CD8-positive, alpha-beta memory T cell (primary cell): ENCODE results near the gene SLC10A3. TPM values are rescaled to one million over a fixed set of nuclear protein-coding genes. Genes with fewer than 3 reads are reported as not detected.

Experiments used
- CTCF ChIA-PET: fragments of 350-600 bp; sonication (Branson Sonifier 250); formaldehyde crosslinking; loops from one replicate; lab custom pipeline; 2021; ENCODE audit warnings: antibody characterized with exemption; lab: Charles Lee
- POLR2A ChIA-PET: fragments of 350-600 bp; sonication (Branson Sonifier 250); formaldehyde crosslinking; loops from one replicate; lab custom pipeline; 2021; ENCODE audit warnings: antibody characterized with exemption; lab: Charles Lee
- DNase-seq, 5 donors: peaks; one replicate each; pipeline versions ENCODE4 v3.0.0 to v3.0.0-alpha.2; 2020 to 2022; ENCODE audit warnings: mixed read lengths in 1 of 5
- H3K27ac ChIP-seq: one replicate; pipeline ENCODE4 v1.7.0; 2013; ENCODE audit warnings: low read depth, mild to moderate bottlenecking, low read length, moderate library complexity
- H3K27me3 ChIP-seq: 2 replicates; pipeline ENCODE4 v1.7.0; 2013; ENCODE audit warnings: low read length, mild to moderate bottlenecking; ENCODE audit not compliant: insufficient read depth, poor library complexity, severe bottlenecking
- H3K36me3 ChIP-seq: 2 replicates; pipeline ENCODE4 v1.7.0; 2013; ENCODE audit warnings: mild to moderate bottlenecking, low read length, moderate library complexity; ENCODE audit not compliant: insufficient read depth
- H3K4me1 ChIP-seq: 2 replicates; pipeline ENCODE4 v1.7.0; 2013; ENCODE audit warnings: mild to moderate bottlenecking, low read length, moderate library complexity; ENCODE audit not compliant: insufficient read depth
- H3K4me3 ChIP-seq: 2 replicates; pipeline ENCODE4 v1.7.0; 2013; ENCODE audit warnings: mild to moderate bottlenecking, low read length
- H3K9me3 ChIP-seq: 2 replicates; pipeline ENCODE4 v1.7.0; 2013; ENCODE audit warnings: mild to moderate bottlenecking, low read length
- H3K27ac Mint-ChIP-seq, 8 donors: one replicate each; pipeline ENCODE4 v1.8.0; 2020 to 2021; ENCODE audit warnings: mixed read lengths in 8 of 8, mild to moderate bottlenecking in 6 of 8, inconsistent platforms in 3 of 8, moderate library complexity in 3 of 8
- H3K27me3 Mint-ChIP-seq, 2 donors: one replicate each; pipeline ENCODE4 v1.8.0; 2020 to 2021; ENCODE audit warnings: mixed read lengths in 2 of 2, mild to moderate bottlenecking in 1 of 2, moderate library complexity in 1 of 2
- H3K36me3 Mint-ChIP-seq, 3 donors: one replicate each; pipeline ENCODE4 v1.8.0; 2020 to 2021; ENCODE audit warnings: mixed read lengths in 3 of 3, inconsistent platforms in 1 of 3, mild to moderate bottlenecking in 1 of 3
- H3K4me1 Mint-ChIP-seq, 3 donors: one replicate each; pipeline ENCODE4 v1.8.0; 2020 to 2021; ENCODE audit warnings: mixed read lengths in 3 of 3, inconsistent platforms in 1 of 3, mild to moderate bottlenecking in 1 of 3
- H3K4me3 Mint-ChIP-seq, 7 donors: one replicate each; pipeline ENCODE4 v1.8.0; 2020 to 2021; ENCODE audit warnings: mixed read lengths in 7 of 7, mild to moderate bottlenecking in 6 of 7, moderate library complexity in 4 of 7, inconsistent platforms in 2 of 7
- H3K9me3 Mint-ChIP-seq, 5 donors: one replicate each; pipeline ENCODE4 v1.8.0; 2020 to 2022; ENCODE audit warnings: mixed read lengths in 5 of 5, mild to moderate bottlenecking in 3 of 5, moderate library complexity in 2 of 5, inconsistent platforms in 1 of 5
- polyA plus RNA-seq: library from polyadenylated mRNA; unstranded; fragments of 300-500 nt; fragmentation: Illumina TruSeq; gene quantifications from one replicate; pipeline ENCODE4 v1.2.3, GENCODE V29; 2021
- total RNA-seq, 2 experiments: library from RNA; stranded (reverse); gene quantifications; one replicate each; pipeline ENCODE4 v1.2.3, GENCODE V29; 2021

Gene SLC10A3
- total and polyA plus RNA-seq, 3 experiments from 2014 or later, result 40.8 to 81.0 (median 45.7) TPM

DNA sequence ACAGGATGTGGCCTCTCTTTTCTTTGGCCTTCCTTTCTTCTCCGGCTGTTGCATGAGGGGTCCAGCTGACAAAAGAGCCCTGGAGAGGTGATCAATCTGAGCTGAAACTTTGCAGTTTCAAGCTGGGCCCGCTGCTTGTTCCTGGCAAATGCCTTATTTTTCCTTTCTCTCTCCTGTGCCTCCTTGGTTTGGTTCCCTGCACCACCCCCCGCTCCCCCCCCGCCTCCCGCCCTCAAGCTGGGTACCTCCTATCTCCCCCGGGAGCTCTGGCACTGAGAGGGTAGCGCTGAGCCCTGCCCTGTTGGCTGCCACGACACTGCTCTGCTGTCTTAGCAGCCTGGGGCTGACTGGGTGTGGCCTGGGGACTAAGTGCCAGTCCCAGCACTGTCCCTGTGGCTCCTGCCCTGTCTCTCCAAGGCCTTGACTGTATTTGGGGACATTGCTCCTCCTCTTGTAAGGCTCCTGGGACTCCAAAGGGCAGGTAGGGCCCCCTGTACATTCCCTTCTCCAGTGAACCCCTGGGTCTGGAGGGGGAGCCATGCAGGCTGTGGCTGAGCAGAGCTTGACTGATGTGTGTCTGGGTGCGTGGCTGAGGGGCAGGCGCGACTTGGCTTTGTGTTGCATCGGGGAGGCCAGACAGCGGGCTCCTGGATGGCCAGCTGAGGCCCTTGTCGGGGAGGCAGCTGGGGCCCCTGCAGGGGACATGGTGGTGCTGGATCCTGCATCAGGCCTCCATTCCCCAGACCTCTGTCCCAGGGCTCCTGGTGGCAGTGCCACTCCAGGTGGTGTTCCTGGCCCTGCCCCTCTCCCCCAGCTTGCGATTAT lies 31.3 kb downstream of the SLC10A3 start:
- Histone ChIP-seq H3K4me1 (peaks cover 5% of the 10 kb centered on the region), H3K36me3 (no peaks in the 10 kb centered on the region), H3K9me3 (no peaks in the 10 kb centered on the region), H3K27ac (peak overlapping the region; percentile 54), H3K27me3 (no peaks in the 10 kb centered on the region), H3K4me3 (peak overlapping the region; percentile 55)
- no peak for DNase-seq
- H3K36me3 Mint-ChIP-seq, result peaks cover 0 to 24% (median 2%) of the 10 kb centered on the region in 3 donors
- CTCF ChIA-PET, result interaction anchor here (1.3 kb wide), 1 partner anchor 60 kb away, joined by 4 read pairs; no protein-coding TSS in a partner anchor
- peak overlapping the region; percentile 26 to 94 (median 54) for H3K27ac Mint-ChIP-seq
- H3K9me3 Mint-ChIP-seq, result no peaks in the 10 kb centered on the region
- H3K4me1 Mint-ChIP-seq, result peaks cover 14 to 34% (median 18%) of the 10 kb centered on the region in 3 donors
- POLR2A ChIA-PET, result interaction anchor here (0.6 to 1.4 kb wide), 7 partner anchors 9 to 31 kb away, joined by 3 to 4 read pairs (median 3); partner anchors contain the start of genes FAM50A and SLC10A3
- peaks cover 0 to 4% of the 10 kb centered on the region in 2 donors for H3K27me3 Mint-ChIP-seq
- peak overlapping the region; percentile 77 to 92 (median 83) for H3K4me3 Mint-ChIP-seq

DNA sequence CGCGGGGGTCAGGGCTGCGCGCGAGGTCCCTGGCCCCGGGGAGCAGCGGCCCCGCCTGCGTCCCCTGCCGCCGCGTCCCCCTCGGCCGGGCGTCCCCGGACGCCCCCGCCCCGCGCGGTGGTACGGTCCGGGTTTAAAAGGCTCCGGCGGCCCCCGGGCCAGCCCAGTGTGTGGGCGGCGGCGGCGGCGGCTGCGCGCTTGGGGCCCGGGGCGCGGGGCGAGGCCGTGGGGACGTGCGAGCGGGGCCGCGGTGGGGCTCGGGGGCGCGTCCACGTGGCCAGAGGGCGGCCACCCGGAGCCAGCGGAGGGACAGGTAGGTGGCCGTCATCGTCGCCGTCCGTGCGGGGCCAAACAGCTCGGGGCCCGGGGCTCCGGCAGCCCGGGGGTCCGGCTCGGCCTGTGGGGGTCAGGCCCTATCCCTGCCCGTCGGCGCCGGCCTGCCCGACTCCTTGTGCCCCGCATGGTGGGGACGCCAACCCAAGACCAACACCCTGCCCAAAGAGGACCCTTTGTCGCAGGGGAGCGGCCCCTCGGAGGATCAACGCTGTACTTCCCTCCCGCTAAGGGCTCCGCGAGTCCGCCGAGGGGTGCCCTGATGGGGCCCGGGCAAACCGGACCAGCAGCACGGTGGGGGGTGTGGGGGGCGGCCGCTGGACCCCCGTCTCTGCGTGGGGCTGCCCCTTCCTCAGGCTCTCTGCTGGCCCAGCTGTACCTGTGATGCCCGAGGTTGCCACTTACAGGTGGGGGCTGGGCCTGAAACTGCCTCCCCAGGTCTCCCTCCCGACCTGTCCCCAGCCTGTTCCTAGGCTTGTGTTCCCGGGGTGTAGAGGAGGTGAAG lies 32.1 kb downstream of the SLC10A3 start, which contains the start of gene PLXNA3:
Gene PLXNA3, plus strand, starts transcription at position 166 of the 838 bp plus-strand sequence. CDS start 1,903 bp downstream, outside the sequence.
- Mint-ChIP-seq H3K4me1 (peaks cover 14 to 34% (median 18%) of the 10 kb centered on the region in 3 donors), H3K9me3 (no peaks in the 10 kb centered on the region), H3K27me3 (peaks cover 0 to 5% of the 10 kb centered on the region in 2 donors), H3K4me3 (peak within 1 kb of the TSS; percentile 88 to 95 (median 92)), H3K27ac (peak within 1 kb of the TSS; percentile 88 to 98 (median 94)), H3K36me3 (peaks cover 0 to 25% (median 2%) of the 10 kb centered on the region in 3 donors)
- Histone ChIP-seq H3K27me3 (no peaks in the 10 kb centered on the region), H3K36me3 (no peaks in the 10 kb centered on the region), H3K27ac (peak within 1 kb of the TSS; percentile 54), H3K4me3 (peak within 1 kb of the TSS; percentile 55), H3K9me3 (no peaks in the 10 kb centered on the region), H3K4me1 (peaks cover 5% of the 10 kb centered on the region)
- peak; percentile 57 to 81 (median 73) for DNase-seq
- POLR2A ChIA-PET, result interaction anchor here (0.6 to 1.4 kb wide), 6 partner anchors 14 to 30 kb away, joined by 3 to 4 read pairs (median 3); partner anchors contain the start of gene FAM50A
- CTCF ChIA-PET, result interaction anchor here (1.2 to 1.4 kb wide), 3 partner anchors 27 to 60 kb away, joined by 3 to 4 read pairs (median 3); partner anchors contain the start of gene RPL10

DNA sequence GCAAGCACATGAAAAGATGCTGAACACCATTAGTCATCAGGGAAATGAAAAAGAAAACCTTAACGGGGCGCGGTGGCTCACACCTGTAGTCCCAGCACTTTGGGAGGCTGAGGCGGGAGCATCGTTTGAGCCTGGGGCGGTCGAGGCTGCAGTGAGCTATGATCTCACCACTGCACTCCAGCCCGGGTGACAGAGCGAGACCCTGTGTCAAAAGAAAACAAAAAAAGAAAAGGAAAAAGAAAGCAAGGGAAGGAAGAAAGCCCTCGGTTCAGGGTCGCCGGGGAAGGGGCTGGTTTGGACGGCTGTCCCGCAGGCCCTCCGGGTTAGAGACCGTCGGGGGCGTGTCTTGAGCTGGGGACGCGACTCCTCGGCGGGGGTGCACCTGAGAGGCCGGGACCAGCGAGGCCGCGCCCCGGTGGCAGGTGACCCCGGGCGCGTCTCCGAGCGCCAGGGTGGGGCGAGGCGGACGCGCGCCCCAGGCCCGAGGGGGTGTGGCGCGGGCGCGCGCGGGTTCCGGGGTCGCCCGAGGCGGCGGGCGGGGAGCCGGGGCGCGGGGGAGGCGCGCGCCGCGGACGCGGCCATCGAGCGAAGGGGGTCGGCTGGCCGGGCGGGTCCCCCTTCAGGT lies 32.8 kb downstream of the SLC10A3 start:
- H3K27ac Mint-ChIP-seq, result peak overlapping the region; percentile 88 to 98 (median 94)
- ChIA-PET POLR2A (interaction anchor here (0.8 to 1.1 kb wide), 4 partner anchors 14 to 29 kb away, joined by 3 to 4 read pairs (median 3); partner anchors contain the start of genes FAM50A and UBL4A), CTCF (interaction anchor here (1.2 to 1.4 kb wide), 2 partner anchors 28 to 59 kb away, joined by 3 read pairs; partner anchors contain the start of gene RPL10)
- peaks cover 0 to 6% of the 10 kb centered on the region in 2 donors for H3K27me3 Mint-ChIP-seq
- peaks cover 0 to 25% (median 2%) of the 10 kb centered on the region in 3 donors for H3K36me3 Mint-ChIP-seq
- no peaks in the 10 kb centered on the region for H3K9me3 ChIP-seq
- peaks cover 5% of the 10 kb centered on the region for H3K4me1 ChIP-seq
- peak overlapping the region; percentile 88 to 95 (median 92) for H3K4me3 Mint-ChIP-seq
- H3K9me3 Mint-ChIP-seq, result no peaks in the 10 kb centered on the region
- no peaks in the 10 kb centered on the region for H3K27me3 ChIP-seq
- H3K4me1 Mint-ChIP-seq, result peaks cover 11 to 30% (median 18%) of the 10 kb centered on the region in 3 donors
- peak overlapping the region; percentile 26 for H3K4me3 ChIP-seq
- peak overlapping the region; percentile 24 for H3K27ac ChIP-seq
- no peaks in the 10 kb centered on the region for H3K36me3 ChIP-seq
- DNase-seq, result peak; percentile 47 to 79 (median 73)

DNA sequence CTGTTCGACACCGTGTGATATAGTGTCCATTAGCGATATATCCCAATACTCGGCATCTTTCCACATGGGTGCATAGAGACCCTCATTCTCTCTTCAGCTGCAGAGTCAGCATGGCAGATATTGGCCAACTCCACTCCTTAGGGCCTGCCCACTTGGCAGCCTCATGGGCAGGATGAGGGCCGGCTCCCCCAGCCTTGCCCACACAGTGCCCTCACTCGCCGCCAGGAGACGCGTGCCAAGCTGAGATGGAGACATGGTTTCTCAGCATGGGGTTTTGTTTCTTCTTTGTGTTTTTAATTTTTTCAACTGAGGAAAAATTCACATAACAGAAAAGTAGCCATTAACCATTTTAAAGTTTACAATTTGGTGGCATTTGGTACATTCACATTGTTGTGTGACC lies 37.6 kb downstream of the SLC10A3 start:
- no peak overlapping the region for H3K4me3 ChIP-seq
- H3K27ac ChIP-seq, result no peak overlapping the region
- no peak for DNase-seq
- peaks cover 0 to 7% of the 10 kb centered on the region in 2 donors for H3K27me3 Mint-ChIP-seq
- H3K36me3 Mint-ChIP-seq, result peaks cover 0 to 29% (median 0%) of the 10 kb centered on the region in 3 donors
- no peaks in the 10 kb centered on the region for H3K36me3 ChIP-seq
- H3K27ac Mint-ChIP-seq, result peak overlapping the region in 3 of 8 donors; percentile 0 to 83 (median 60)
- ChIA-PET CTCF (no interaction called here), POLR2A (no interaction called here)
- H3K4me1 Mint-ChIP-seq, result peaks cover 3 to 5% (median 4%) of the 10 kb centered on the region in 3 donors
- no peaks in the 10 kb centered on the region for H3K9me3 ChIP-seq
- H3K4me1 ChIP-seq, result no peaks in the 10 kb centered on the region
- no peaks in the 10 kb centered on the region for H3K27me3 ChIP-seq
- no peaks in the 10 kb centered on the region for H3K9me3 Mint-ChIP-seq
- no peak overlapping the region for H3K4me3 Mint-ChIP-seq

DNA sequence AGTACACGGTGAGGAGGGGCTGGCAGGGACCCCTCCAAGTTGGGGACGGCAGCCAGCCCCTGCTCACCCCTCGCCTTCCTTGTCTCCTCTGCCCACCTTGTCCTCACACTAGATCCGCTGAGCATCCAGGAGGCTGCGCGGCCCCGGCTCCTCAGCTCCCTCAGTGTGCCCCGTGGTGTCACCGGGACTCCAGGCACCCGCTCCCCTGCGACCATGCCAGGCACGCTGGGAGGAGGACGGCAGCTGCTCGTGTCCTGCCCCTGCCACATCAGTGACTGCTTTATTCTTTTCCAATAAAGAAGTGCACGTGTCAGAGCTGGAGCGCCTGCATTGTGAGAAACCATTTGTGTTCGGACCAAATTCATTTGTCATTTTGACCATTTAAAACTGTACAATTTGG lies 40.1 kb downstream of the SLC10A3 start:
- no peak overlapping the region for H3K4me3 ChIP-seq
- peaks cover 0 to 39% (median 0%) of the 10 kb centered on the region in 3 donors for H3K36me3 Mint-ChIP-seq
- DNase-seq, result no peak
- CTCF ChIA-PET, result no interaction called here
- H3K27ac ChIP-seq, result no peak overlapping the region
- no peaks in the 10 kb centered on the region for H3K27me3 ChIP-seq
- H3K9me3 Mint-ChIP-seq, result no peaks in the 10 kb centered on the region
- H3K27me3 Mint-ChIP-seq, result peaks cover 0 to 6% of the 10 kb centered on the region in 2 donors
- no peak overlapping the region for H3K27ac Mint-ChIP-seq
- no peak overlapping the region for H3K4me3 Mint-ChIP-seq
- H3K9me3 ChIP-seq, result no peaks in the 10 kb centered on the region
- POLR2A ChIA-PET, result no interaction called here
- H3K4me1 Mint-ChIP-seq, result peaks cover 0 to 8% (median 4%) of the 10 kb centered on the region in 3 donors
- H3K4me1 ChIP-seq, result peaks cover under 1% of the 10 kb centered on the region
- H3K36me3 ChIP-seq, result no peaks in the 10 kb centered on the region

DNA sequence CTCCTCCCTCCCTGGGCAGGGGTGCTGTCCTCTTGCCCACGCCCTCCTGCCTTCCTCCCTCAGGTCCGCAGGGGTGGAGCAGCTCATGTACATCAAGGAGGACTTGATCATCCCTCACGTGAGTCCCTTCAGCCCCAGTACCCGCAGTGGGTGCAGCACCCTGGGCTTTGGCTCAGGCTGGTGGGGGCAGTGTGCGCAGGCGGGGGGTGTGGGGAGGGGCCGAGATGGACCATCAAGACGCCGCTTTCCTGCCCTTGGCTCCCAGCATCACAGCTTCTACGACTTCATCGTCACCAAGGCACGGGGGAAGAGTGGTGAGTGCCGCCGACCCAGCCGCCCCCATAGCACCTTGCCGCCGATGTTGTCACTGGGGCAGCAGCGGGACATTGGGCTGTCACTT lies 40.8 kb downstream of the SLC10A3 start:
- peaks cover 0 to 39% (median 0%) of the 10 kb centered on the region in 3 donors for H3K36me3 Mint-ChIP-seq
- POLR2A ChIA-PET, result no interaction called here
- CTCF ChIA-PET, result no interaction called here
- no peak for DNase-seq
- H3K27ac Mint-ChIP-seq, result no peak overlapping the region
- H3K4me1 Mint-ChIP-seq, result peaks cover 0 to 12% (median 5%) of the 10 kb centered on the region in 3 donors
- no peaks in the 10 kb centered on the region for H3K36me3 ChIP-seq
- H3K4me1 ChIP-seq, result peaks cover 8% of the 10 kb centered on the region
- no peak overlapping the region for H3K27ac ChIP-seq
- H3K27me3 ChIP-seq, result no peaks in the 10 kb centered on the region
- peaks cover 0 to 6% of the 10 kb centered on the region in 2 donors for H3K27me3 Mint-ChIP-seq
- no peak overlapping the region for H3K4me3 Mint-ChIP-seq
- H3K4me3 ChIP-seq, result no peak overlapping the region
- no peaks in the 10 kb centered on the region for H3K9me3 ChIP-seq
- H3K9me3 Mint-ChIP-seq, result no peaks in the 10 kb centered on the region

DNA sequence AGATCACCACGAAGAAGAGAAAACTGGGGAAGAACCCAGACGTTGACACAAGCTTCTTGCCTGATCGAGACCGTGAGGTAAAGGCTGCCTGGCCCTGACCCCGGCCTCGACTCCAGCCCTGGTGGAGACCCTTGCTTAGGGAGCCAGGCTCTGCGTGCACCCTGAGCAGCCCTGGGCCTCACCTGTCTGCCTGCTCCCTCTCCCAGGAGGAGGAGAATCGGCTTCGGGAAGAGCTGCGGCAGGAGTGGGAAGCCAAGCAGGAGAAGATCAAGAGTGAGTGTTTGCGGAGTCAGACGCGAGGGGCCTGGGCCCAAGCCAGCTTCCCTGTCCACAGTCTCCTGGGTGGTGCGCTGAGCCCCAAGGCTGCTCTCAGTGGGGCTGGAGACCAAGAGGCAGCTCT lies 41.9 kb downstream of the SLC10A3 start:
- DNase-seq, result no peak
- H3K36me3 ChIP-seq, result no peaks in the 10 kb centered on the region
- ChIA-PET CTCF (no interaction called here), POLR2A (no interaction called here)
- Mint-ChIP-seq H3K27me3 (peaks cover 0 to 4% of the 10 kb centered on the region in 2 donors), H3K4me1 (peaks cover 0 to 14% (median 5%) of the 10 kb centered on the region in 3 donors), H3K27ac (no peak overlapping the region), H3K4me3 (no peak overlapping the region), H3K9me3 (no peaks in the 10 kb centered on the region), H3K36me3 (peaks cover 0 to 39% (median 0%) of the 10 kb centered on the region in 3 donors)
- no peak overlapping the region for H3K27ac ChIP-seq
- H3K9me3 ChIP-seq, result no peaks in the 10 kb centered on the region
- no peaks in the 10 kb centered on the region for H3K27me3 ChIP-seq
- H3K4me1 ChIP-seq, result peaks cover 12% of the 10 kb centered on the region
- H3K4me3 ChIP-seq, result no peak overlapping the region
